ENCODE measurements around the gene GRAMD2B.

DNA sequence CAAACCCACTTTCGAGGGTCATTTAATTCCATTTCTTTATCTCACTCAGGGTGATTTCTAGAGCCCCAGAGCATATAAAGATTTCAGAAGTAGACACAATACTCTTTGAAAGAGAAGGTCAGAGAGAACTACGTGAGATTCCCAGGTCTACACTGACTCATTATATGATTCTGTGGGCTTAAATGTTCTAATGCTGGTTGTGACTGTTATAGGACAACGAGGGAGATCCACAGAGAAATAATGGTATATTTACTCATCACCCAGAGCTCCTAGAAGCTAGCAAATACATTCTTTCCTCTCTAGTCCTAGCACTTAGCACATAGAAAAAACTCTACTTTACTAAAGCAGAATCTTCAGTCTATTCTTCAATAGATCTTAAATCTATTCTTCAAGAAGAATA, 39.4 kb upstream of the GRAMD2B start:
- TF ChIP-seq EZH2 (IDR thresholded peaks at IDR 0.05; ENCODE audit: low read length, unreplicated experiment): no peak
- TF ChIP-seq, protein P1, sequence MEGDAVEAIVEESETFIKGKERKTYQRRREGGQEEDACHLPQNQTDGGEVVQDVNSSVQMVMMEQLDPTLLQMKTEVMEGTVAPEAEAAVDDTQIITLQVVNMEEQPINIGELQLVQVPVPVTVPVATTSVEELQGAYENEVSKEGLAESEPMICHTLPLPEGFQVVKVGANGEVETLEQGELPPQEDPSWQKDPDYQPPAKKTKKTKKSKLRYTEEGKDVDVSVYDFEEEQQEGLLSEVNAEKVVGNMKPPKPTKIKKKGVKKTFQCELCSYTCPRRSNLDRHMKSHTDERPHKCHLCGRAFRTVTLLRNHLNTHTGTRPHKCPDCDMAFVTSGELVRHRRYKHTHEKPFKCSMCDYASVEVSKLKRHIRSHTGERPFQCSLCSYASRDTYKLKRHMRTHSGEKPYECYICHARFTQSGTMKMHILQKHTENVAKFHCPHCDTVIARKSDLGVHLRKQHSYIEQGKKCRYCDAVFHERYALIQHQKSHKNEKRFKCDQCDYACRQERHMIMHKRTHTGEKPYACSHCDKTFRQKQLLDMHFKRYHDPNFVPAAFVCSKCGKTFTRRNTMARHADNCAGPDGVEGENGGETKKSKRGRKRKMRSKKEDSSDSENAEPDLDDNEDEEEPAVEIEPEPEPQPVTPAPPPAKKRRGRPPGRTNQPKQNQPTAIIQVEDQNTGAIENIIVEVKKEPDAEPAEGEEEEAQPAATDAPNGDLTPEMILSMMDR (conservative IDR thresholded peaks at IDR 0.05; ENCODE audit: low read depth, low read length): no peak
- no peak for TF ChIP-seq EZH2phosphoT487 (IDR thresholded peaks at IDR 0.05; ENCODE audit: borderline replicate concordance, low read length)
